DMS114 treated with DMSO at 0.1 percent for 48 hours (cell line): ENCODE measurements around the gene PDGFRB.

Experiments used
- DNase-seq: peaks from one replicate; lab custom pipeline; 2025; ENCODE audit not compliant: unreplicated experiment; lab: John Stamatoyannopoulos, UW

The PDGFRB gene

DNA sequence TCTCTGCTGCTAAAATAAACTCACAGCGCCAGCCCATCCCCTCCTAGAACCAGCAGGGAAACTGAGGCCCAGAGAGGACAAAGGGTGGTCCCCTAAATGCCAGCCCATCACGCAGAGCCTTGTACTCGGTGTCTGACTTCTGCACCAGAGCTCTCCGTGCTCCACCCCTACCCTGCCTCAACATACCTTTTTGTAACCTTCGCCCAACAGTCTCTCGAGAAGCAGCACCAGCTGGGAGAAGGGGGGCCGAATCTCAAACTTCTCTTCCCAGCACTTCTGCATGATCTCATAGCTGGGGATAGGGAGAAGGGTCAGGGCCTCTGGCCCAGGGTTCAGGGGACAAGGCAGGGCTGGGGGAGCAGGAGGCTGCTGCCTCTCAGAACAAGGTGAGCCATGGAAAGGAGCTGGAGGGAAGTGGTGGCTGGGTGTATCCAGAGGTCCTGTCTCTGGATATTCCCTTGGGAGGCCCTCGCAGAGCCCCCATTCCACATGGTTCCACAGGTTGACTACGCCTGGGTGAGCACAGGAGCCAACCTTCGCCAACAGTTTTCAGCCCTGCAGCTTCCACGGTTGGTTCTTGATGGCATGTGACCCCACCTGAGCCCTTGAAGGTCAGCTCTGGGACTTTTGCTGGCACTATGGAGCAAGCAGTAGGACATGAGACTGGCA is 37.0 kb downstream of the PDGFRB start:
- no peak for DNase-seq

DNA sequence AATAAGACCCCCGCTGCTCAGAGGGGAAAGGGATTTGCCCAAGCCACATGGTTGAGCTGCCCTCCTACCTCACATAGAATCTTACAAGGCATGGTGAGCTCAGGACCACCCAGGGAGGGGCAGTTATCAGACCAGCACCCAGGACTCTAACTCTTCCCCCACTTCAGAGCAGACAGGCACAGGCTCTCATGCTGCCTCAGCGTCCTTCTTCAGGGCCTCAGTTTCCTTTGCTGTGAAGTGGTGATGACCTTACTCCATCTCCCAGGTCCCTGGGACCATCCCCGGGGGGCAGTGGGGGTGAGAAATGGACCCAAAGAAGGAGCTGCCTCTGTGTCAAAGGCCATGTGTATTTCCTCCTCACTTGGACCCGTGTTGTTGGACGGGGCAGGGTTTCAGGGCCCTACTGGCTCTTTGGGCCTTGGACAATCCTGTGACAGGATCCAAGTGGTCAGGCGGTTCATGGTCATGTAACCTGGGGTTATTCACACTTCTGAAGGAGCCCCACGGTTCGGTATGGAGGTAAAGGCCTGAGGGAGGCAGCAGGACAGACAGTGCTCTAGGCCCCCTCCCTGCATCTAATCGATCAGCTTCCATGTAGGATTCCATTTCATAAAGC is 37.6 kb downstream of the PDGFRB start:
- DNase-seq, result no peak

DNA sequence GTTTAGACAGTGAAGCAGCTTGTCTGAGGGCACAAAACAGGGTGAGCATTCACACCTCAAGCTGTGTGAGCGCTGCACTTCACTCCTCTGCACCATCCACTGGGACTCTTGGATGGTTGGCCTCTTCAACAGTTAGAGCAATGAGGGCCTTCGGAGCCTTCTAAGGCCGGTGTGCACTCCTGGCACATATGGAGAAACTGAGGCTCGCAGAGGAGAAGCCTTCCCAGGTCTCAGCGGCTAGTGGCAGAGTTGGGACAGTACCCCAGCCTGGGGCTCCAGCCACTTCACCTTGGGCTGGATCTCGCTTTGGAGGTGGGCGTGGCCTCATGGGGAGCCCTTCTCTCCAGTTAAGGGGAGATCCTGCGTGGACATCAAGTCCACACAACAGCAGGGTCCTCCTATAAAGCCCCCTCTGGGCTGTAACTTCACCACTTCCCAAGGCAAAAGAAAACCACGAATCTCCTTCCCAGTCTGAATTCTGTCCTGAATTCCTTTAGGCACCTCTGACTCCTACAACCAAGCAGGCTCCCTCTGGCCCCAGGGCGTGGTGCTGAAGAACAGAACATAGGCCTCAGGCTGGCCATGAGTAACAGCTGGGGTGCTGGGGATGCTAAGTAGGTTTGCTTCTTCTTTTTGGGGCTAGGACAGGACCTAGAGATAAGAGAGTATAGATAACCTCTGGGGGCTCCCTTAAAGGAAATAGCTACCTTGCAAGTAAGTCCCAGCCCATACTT is 38.8 kb downstream of the PDGFRB start:
- DNase-seq, result no peak

DNA sequence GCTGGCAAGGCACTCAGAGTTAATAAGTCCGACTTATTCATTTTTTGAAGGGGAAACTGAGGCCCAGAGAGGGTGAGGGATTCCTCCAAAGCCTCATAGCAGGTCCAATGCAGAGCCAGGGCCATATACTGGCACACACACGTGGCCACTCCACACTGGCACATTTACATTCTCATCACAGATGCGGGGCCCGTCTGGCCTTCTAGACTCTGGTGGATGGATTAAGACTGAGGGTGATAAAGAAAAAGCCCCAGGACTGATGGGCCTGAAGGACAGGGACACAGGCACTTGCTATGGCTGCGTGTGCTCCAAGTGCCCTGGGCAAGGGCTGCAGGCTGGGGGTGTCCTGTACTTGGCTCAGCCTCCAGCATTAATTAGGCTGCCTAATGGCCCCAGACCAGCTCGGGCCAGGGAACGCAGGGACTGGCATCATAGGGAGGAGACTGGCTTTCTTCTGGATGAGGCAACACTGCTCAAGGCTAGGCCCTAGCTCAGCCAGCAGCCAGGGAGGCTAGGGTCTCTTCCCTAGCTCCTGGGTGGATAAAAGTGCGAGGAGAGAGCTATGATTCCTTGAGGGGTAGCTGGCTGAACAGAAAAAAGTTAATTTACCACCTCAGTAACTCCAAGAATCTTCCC is 40.8 kb downstream of the PDGFRB start:
- DNase-seq, result no peak

DNA sequence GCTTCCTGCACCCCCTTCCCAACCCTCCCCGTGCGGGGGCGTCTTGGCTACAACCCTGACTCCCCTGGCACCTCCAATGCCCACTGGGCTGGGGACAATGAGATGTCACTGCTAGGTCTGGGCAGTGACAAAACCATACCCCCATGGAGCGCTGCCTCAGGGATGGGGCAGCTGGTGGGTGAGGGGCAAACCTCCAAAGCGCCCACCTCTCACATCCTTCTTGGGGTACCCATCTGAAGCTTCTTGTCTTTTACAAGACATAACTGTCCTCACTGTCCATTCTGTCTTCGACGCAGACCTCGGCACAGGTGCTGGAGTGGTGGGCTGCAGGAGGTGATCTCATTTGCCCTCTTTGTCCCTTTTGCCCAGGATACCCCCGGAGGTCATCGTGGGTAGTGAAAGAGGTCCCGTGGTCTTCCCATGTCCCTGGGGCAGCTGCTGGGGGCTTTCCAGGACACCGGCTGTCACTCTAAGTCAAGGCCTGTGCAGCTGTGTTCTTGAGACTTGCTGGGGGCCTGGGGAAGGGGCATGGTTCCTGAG is 41.5 kb downstream of the PDGFRB start:
- DNase-seq, result no peak

DNA sequence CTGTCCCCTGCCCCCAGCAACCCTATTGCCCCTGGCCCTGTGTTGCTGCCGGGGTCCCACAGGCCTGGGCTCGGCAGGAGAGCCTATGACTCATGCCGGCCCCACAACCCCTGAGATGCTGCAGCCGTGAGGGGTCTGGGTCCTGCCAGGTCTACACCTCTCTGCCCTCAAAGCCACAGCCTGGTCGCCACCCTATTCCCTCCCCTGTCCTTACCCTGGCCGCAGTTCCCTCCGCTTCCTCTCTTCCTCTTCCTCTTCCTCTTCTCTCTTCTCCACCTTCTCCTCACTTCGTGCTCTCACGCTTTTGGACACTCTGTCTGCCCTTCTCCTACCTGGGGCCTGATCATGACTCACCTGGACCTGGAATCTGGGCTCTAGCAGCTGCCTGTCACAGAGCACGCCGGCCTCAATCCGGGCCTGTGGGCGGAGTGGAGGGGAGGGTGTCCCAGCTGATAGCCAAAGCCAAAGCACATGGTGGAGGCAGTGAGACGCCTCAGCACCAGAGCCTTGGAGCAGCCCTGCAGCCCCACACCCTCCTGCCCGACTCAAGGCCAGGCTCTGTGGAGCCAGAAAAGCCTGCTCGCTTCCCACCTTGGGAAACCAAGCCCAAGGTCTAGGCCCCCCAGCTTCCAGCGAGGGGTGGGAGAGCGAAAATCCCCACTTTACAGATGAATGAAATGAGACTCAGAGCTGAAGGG is 42.4 kb downstream of the PDGFRB start:
- DNase-seq, result no peak

GRCh38 chr5:150112201-150113046 is 43.2 kb downstream of the PDGFRB start:
- DNase-seq, result no peak

DNA sequence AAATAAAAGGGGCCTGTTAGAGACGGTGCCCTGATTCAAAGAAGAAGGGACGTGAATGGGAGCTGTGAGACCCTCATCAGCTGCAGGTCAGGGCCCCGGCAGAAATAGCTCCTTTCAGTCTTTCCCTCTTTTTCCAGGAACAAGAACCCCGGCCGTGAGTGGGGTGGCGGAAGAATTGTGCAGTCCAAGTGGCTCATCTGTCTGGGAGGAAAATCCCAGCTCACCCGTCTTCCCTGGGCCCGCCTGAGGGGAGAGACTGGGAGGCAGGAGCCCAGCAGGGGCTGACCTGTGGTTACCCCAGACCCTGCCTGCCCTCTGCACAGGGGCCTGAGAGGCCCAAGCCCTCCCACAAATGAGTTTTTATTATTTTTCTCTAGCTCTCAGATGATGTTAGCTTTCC is 44.5 kb downstream of the PDGFRB start:
- DNase-seq, result no peak

GRCh38 chr5:150109921-150110320 is 45.7 kb downstream of the PDGFRB start:
- no peak for DNase-seq

- DNase-seq, result no peak
Measured at GRCh38 chr5:150108711-150109514, 46.7 kb downstream of the PDGFRB start.

- DNase-seq, result no peak
Measured at GRCh38 chr5:150107909-150108447, 47.7 kb downstream of the PDGFRB start.

DNA sequence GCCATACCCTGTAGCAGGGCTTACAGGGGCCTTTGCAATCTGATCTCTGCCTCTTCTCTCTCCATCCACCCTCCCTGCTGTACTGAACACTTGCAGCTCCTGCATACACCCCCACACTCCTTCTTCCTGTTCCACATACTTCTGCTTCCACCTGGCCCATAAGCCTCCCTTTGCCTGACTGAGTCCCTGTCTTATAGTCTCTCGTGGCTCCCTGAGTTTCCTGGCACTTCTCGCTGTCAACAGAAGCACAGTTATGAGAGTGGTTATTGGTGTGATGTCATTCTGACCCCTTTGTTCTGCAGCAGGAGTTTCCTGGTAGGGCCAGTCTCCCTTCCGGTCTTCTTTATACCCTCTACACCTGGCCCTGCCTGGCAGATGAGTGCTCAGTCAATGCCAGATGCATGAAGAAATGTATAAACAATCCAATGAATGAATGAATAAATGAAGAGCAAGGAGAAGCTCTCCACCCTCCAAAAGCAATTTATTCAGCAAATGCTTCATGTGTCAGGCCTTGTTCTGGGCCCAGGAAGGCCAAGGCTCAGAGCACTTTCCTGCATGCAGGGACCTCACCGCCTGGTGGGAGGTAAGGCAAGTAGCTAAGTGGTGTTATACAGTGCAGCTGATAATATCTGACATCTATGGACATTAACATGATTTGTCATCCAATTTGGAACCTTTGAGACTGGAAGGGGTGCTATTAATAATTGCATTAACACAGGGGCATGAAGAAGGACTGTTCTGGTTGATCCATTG is 48.8 kb downstream of the PDGFRB start:
- DNase-seq, result no peak

- no peak for DNase-seq
Measured at GRCh38 chr5:150105928-150106615, 49.6 kb downstream of the PDGFRB start.

- DNase-seq, result no peak
Measured at GRCh38 chr5:150104550-150104870, 51.1 kb downstream of the PDGFRB start.

DNA sequence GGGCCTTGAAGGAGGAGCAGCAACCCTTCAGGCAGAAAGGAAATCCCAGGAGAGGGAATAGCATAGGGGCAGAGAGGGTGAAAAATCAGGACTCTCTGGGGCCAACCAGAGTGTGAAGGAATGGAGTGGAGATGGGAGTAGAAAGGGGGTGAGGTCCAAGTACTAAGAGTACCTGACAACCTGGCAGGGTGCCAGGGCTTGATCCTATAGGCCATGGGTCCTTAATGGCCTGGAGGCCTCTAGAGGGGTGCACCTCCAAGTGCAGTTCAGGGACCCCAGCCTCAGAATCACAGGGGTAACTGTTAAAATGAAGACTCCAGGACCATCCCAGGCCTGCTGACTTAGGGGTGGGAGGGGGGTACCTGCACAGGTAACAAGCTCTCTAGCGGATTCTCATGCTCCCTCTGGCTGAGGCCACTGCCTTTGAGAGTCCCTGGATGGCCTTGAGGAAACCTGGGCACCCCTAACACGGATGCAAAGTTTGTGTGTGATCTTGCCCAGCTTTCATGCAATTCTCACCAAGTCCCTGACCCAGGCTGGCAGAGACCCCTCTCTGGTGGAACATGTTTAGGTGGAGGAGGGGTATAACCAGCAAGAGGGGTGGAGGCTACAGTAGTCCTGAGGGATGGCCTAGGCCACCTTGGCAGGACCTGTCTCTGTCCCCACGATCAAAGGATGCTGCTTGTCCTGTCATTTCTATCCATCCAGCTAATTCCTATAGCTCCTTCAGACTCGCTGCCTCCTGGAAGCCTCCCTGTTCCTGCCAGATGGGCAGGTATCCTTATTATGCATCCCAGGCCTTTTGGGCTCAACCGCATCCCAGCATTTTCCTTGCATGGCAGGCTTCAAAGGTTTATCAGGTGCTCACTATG is 51.7 kb downstream of the PDGFRB start:
- DNase-seq, result no peak

- no peak for DNase-seq
Measured at GRCh38 chr5:150101023-150101422, 54.6 kb downstream of the PDGFRB start.

DNA sequence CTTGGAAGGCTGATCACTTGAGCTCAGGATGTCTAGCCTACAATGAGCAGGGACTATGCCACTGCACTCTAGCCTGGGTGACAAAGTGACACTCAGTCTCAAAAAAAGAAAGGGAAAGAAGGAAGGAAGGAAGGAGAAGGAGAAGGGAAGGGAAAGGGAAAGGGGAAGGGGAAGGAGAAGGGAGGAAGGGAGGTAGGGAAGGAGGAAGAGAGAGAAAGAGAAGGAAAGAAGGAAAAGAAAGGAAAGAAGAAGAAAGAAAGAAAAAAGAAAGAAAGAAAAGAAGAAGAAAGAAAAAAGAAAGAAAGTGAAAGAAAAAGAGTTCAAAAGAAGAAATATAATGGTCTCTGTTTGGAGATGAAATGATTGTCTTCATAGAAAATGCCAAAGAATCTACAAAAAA is 58.5 kb downstream of the PDGFRB start:
- DNase-seq, result no peak
